ENCODE results near the gene KCNJ11.

DNA sequence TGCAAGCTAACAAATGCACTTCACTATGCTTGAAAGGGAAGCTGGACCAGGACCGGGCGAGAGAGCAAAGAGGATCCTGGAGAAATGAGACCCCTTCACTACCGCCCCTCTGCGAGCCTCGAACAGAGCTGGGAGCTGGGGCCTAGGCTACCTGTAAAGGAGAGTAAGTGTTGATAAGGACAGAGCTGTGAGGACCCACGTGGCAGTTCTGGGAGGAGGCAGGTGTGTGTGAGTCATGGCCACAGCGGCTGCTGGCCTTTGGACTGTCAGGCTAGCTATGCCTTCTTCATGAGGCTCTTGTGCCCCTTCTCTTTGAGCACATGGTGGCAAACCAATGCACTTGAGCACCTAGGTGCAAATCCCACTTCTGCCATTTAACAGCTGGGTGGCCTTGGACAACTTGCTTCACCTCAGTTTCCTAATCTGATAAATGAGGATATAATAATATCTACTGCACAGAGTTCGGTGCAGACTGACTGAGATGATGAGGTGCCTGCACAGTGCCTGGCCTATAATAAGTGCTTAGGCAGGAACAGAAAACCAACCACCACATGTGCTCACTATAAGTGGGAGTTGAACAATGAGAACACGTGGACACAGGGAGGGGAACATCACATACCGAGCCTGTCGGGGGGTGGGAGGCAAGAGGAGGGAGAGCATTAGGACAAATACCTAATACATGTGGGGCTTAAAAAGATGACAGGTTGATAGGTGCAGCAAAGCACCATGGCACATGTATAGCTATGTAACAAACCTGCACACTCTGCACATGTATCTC, 35.3 kb upstream of the KCNJ11 start:
- TF ChIP-seq, protein P1, sequence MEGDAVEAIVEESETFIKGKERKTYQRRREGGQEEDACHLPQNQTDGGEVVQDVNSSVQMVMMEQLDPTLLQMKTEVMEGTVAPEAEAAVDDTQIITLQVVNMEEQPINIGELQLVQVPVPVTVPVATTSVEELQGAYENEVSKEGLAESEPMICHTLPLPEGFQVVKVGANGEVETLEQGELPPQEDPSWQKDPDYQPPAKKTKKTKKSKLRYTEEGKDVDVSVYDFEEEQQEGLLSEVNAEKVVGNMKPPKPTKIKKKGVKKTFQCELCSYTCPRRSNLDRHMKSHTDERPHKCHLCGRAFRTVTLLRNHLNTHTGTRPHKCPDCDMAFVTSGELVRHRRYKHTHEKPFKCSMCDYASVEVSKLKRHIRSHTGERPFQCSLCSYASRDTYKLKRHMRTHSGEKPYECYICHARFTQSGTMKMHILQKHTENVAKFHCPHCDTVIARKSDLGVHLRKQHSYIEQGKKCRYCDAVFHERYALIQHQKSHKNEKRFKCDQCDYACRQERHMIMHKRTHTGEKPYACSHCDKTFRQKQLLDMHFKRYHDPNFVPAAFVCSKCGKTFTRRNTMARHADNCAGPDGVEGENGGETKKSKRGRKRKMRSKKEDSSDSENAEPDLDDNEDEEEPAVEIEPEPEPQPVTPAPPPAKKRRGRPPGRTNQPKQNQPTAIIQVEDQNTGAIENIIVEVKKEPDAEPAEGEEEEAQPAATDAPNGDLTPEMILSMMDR (IDR thresholded peaks at IDR 0.05), result no peak
- TF ChIP-seq POLR2A (IDR thresholded peaks at IDR 0.05), result no peak

Measured in adrenal gland (tissue), 5 donors.